ENCODE data around the gene EMCN. TPM values are rescaled to one million over a fixed set of nuclear protein-coding genes. Genes with fewer than 3 reads are reported as not detected.

The EMCN gene
- polyA plus RNA-seq, 6 donors from 2014 or later, result not detected

GRCh38 chr4:100511896-100512295 is 5.9 kb downstream of the EMCN start:
- no peak overlapping the region for H3K27ac Mint-ChIP-seq
- no peak for DNase-seq
- ATAC-seq (ENCODE audit: low read depth in 2 of 2), result no peak
- peaks cover 4 to 22% (median 8%) of the 10 kb centered on the region in 3 donors for H3K27me3 Mint-ChIP-seq
- no peak overlapping the region for H3K4me3 Mint-ChIP-seq
- H3K4me1 Mint-ChIP-seq, result peaks cover 0 to 3% (median 0%) of the 10 kb centered on the region in 3 donors
- no peaks in the 10 kb centered on the region for H3K9me3 Mint-ChIP-seq
- H3K36me3 Mint-ChIP-seq, result no peaks in the 10 kb centered on the region

GRCh38 chr4:100510551-100510950 is 7.3 kb downstream of the EMCN start:
- Mint-ChIP-seq H3K4me3 (no peak overlapping the region), H3K36me3 (no peaks in the 10 kb centered on the region), H3K4me1 (no peaks in the 10 kb centered on the region), H3K9me3 (no peaks in the 10 kb centered on the region), H3K27ac (no peak overlapping the region), H3K27me3 (peaks cover 4 to 12% (median 8%) of the 10 kb centered on the region in 3 donors)
- DNase-seq (no peak), ATAC-seq (ENCODE audit: low read depth in 2 of 2) (no peak)

- Mint-ChIP-seq H3K9me3 (no peaks in the 10 kb centered on the region), H3K4me1 (no peaks in the 10 kb centered on the region), H3K27ac (no peak overlapping the region), H3K36me3 (no peaks in the 10 kb centered on the region), H3K4me3 (no peak overlapping the region), H3K27me3 (peaks cover 2 to 9% (median 6%) of the 10 kb centered on the region in 3 donors)
- DNase-seq (no peak), ATAC-seq (ENCODE audit: low read depth in 2 of 2) (no peak)
Measured at GRCh38 chr4:100509386-100509785, 8.4 kb downstream of the EMCN start.

- Mint-ChIP-seq H3K27ac (no peak overlapping the region), H3K36me3 (no peaks in the 10 kb centered on the region), H3K27me3 (peaks cover 0 to 3% (median 0%) of the 10 kb centered on the region in 3 donors), H3K9me3 (no peaks in the 10 kb centered on the region), H3K4me1 (no peaks in the 10 kb centered on the region), H3K4me3 (no peak overlapping the region)
- no peak for DNase-seq
- no peak for ATAC-seq (ENCODE audit: low read depth in 2 of 2)
Measured at GRCh38 chr4:100508691-100509090, 9.1 kb downstream of the EMCN start.

GRCh38 chr4:100504086-100504874 is 13.5 kb downstream of the EMCN start:
- no peaks in the 10 kb centered on the region for H3K36me3 Mint-ChIP-seq
- no peak overlapping the region for H3K4me3 Mint-ChIP-seq
- no peak overlapping the region for H3K27ac Mint-ChIP-seq
- DNase-seq (no peak), ATAC-seq (ENCODE audit: low read depth in 2 of 2) (no peak)
- no peaks in the 10 kb centered on the region for H3K4me1 Mint-ChIP-seq
- H3K27me3 Mint-ChIP-seq, result peaks cover 0 to 3% (median 0%) of the 10 kb centered on the region in 3 donors
- no peaks in the 10 kb centered on the region for H3K9me3 Mint-ChIP-seq

DNA sequence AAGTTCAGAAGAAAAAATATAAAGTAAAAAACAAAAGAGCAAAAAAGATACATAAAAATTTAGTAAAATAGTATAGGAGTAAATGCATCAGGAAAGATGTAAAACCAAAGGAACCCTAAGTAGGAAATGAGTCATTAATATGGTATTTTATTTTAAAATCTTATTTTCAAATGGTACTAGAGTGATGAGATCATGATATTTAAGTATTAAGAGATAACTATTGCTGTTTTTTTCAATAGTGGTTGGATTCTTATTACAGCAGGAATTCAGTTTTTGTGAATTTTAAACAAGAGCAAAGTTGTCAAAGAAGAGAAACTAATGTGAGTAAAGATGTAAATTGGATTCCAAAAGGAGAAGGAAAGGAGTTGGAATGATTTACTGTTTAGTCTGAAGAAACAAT is 20.0 kb downstream of the EMCN start:
- H3K9me3 Mint-ChIP-seq, result peaks cover 0 to 15% (median under 1%) of the 10 kb centered on the region in 7 donors
- no peaks in the 10 kb centered on the region for H3K27me3 Mint-ChIP-seq
- DNase-seq (no peak), ATAC-seq (ENCODE audit: low read depth in 2 of 2) (no peak)
- H3K4me3 Mint-ChIP-seq, result no peak overlapping the region
- H3K27ac Mint-ChIP-seq, result no peak overlapping the region
- no peaks in the 10 kb centered on the region for H3K36me3 Mint-ChIP-seq
- no peaks in the 10 kb centered on the region for H3K4me1 Mint-ChIP-seq

DNA sequence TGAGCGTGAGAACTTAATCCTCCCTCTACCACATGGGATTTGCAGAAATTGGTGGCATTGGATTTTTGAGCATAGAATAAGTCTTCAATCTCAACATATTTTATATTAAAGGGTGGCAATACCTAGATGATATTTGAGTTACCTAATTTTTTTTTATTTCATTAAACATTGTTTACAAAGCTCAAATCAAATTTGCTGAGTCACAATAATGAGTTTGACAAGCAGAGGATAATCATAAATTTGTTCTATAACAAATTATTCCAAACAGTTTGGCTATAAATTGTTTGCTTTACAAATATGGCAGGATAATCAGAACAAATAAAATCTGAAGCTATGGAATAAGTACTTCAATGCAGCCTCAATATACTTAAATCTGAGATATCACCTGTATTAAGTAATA is 22.7 kb downstream of the EMCN start:
- Mint-ChIP-seq H3K4me3 (no peak overlapping the region), H3K4me1 (no peaks in the 10 kb centered on the region), H3K9me3 (peaks cover 6 to 39% (median 18%) of the 10 kb centered on the region in 7 donors), H3K27me3 (no peaks in the 10 kb centered on the region), H3K36me3 (peaks cover 0 to 9% of the 10 kb centered on the region in 2 donors), H3K27ac (no peak overlapping the region)
- ATAC-seq (ENCODE audit: low read depth in 2 of 2) (no peak), DNase-seq (no peak)

DNA sequence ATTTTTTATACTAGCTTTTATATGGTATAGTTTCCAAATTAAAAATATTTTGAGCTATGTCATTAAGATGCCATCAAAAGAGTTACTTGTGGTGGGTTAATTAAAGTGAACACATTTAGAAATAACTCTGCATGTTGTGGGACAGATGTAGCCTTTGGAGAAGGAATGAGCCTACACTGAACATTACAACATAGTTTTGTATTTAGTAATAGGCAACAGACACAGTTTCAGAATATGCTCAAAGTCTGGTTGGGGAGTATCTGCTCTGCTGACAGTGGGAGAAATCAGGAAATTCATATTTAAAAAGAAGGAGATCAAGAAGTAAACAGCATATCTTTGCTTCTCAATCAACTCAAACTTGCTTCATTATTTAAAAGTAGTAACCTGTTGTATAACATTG is 23.7 kb downstream of the EMCN start:
- peaks cover 0 to 9% of the 10 kb centered on the region in 2 donors for H3K36me3 Mint-ChIP-seq
- H3K27ac Mint-ChIP-seq, result no peak overlapping the region
- no peak for DNase-seq
- H3K9me3 Mint-ChIP-seq, result peaks cover 6 to 39% (median 18%) of the 10 kb centered on the region in 7 donors
- H3K4me3 Mint-ChIP-seq, result no peak overlapping the region
- no peaks in the 10 kb centered on the region for H3K4me1 Mint-ChIP-seq
- no peaks in the 10 kb centered on the region for H3K27me3 Mint-ChIP-seq
- ATAC-seq (ENCODE audit: low read depth in 2 of 2), result no peak

DNA sequence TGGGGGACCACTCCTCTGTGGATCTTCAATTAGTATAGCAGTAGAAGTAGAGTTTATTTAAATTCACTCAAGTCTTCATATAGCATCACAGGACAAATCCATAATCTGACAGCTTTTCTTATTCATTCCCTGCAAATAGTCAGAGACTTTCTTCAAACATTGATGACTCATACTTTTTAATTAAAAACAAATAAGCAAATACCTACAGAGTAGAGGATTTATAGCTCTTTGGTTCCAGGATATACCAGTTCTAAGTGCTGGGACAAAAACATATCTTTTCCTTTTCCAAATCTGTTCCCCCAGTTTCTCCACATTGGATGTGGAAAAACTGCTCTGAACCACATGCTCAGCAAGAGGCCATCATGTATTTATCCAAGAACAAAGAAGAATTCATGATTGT is 24.1 kb downstream of the EMCN start:
- DNase-seq (no peak), ATAC-seq (ENCODE audit: low read depth in 2 of 2) (no peak)
- Mint-ChIP-seq H3K4me1 (no peaks in the 10 kb centered on the region), H3K36me3 (peaks cover 0 to 9% of the 10 kb centered on the region in 2 donors), H3K27ac (no peak overlapping the region), H3K27me3 (no peaks in the 10 kb centered on the region), H3K4me3 (no peak overlapping the region), H3K9me3 (peaks cover 6 to 39% (median 18%) of the 10 kb centered on the region in 7 donors)

GRCh38 chr4:100492129-100492528 is 25.7 kb downstream of the EMCN start:
- H3K4me1 Mint-ChIP-seq, result no peaks in the 10 kb centered on the region
- H3K36me3 Mint-ChIP-seq, result peaks cover 0 to 9% of the 10 kb centered on the region in 2 donors
- peaks cover 6 to 39% (median 18%) of the 10 kb centered on the region in 7 donors for H3K9me3 Mint-ChIP-seq
- no peak overlapping the region for H3K4me3 Mint-ChIP-seq
- ATAC-seq (ENCODE audit: low read depth in 2 of 2), result no peak
- H3K27me3 Mint-ChIP-seq, result no peaks in the 10 kb centered on the region
- no peak overlapping the region for H3K27ac Mint-ChIP-seq
- DNase-seq, result no peak

GRCh38 chr4:100489305-100489704 is 28.5 kb downstream of the EMCN start:
- Mint-ChIP-seq H3K4me3 (no peak overlapping the region), H3K4me1 (no peaks in the 10 kb centered on the region), H3K27ac (no peak overlapping the region), H3K36me3 (peaks cover 0 to 9% of the 10 kb centered on the region in 2 donors), H3K9me3 (peaks cover 5 to 39% (median 18%) of the 10 kb centered on the region in 7 donors), H3K27me3 (peaks cover 0 to 9% (median 0%) of the 10 kb centered on the region in 3 donors)
- ATAC-seq (ENCODE audit: low read depth in 2 of 2), result no peak
- no peak for DNase-seq

- Mint-ChIP-seq H3K4me3 (no peak overlapping the region), H3K27ac (no peak overlapping the region), H3K4me1 (no peaks in the 10 kb centered on the region), H3K36me3 (no peaks in the 10 kb centered on the region), H3K27me3 (peaks cover 0 to 11% (median 9%) of the 10 kb centered on the region in 3 donors), H3K9me3 (peaks cover 0 to 11% (median 7%) of the 10 kb centered on the region in 7 donors)
- DNase-seq, result no peak
- ATAC-seq (ENCODE audit: low read depth in 2 of 2), result no peak
Measured at GRCh38 chr4:100486496-100486895, 31.3 kb downstream of the EMCN start.

DNA sequence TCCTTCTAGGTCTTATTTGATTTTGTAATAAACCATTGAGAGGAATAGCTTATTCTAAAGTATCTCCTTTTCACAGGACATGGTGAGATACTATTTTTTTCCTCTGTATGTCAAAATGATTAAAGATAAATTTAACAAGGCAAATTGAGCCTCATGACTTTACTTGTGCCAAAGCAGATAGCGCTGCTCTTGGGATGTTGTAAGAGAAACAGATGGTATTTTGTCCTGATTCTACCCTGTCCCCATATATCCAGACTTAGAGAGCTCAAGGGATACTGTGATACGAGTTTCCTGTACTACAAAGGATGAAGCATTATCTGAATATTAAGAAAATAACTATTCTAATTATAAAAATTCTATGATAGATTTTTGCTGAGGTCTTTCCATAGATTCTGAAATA is 34.0 kb downstream of the EMCN start:
- Mint-ChIP-seq H3K27ac (no peak overlapping the region), H3K4me3 (no peak overlapping the region), H3K27me3 (peaks cover 0 to 11% (median 9%) of the 10 kb centered on the region in 3 donors), H3K36me3 (no peaks in the 10 kb centered on the region), H3K4me1 (no peaks in the 10 kb centered on the region), H3K9me3 (no peaks in the 10 kb centered on the region)
- no peak for ATAC-seq (ENCODE audit: low read depth in 2 of 2)
- no peak for DNase-seq

DNA sequence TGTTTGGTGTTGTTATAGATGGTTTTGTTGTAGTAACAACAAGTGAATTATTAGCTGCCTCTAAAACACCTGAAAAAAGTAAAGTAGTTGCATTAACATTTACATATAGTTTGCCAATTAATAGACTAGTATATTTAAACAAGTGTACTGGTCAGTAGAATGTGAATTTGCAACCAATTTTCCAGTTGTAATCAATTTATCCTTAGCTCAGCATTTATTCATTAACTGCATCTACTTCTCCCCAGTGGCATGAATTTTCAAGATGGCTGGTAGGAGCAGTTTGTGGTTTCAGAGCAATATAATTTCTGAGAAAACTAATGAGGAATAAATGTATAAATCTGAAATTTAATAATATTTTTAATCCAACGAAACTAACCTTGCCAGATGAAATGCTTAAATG is 37.9 kb downstream of the EMCN start:
- DNase-seq (no peak), ATAC-seq (ENCODE audit: low read depth in 2 of 2) (no peak)
- Mint-ChIP-seq H3K4me3 (no peak overlapping the region), H3K4me1 (no peaks in the 10 kb centered on the region), H3K36me3 (no peaks in the 10 kb centered on the region), H3K27ac (no peak overlapping the region), H3K27me3 (peaks cover 0 to 11% (median 0%) of the 10 kb centered on the region in 3 donors), H3K9me3 (no peaks in the 10 kb centered on the region)

All from naive B cell (primary cell).